VCaP (cell line): ENCODE results near the gene PTX4.
A peak's percentile ranks its signal among the peaks of the same experiment; 100 is the strongest.

Experiments used
- H3K27ac ChIP-seq: fragments of 450-650 bp; 2 replicates; pipeline ENCODE4 v1.5.1; 2017
- TF ChIP-seq, protein P1 (sequence below): fragments of 450-650 bp; conservative IDR thresholded peaks from 2 replicates; pipeline ENCODE4 v1.5.1; 2017; ENCODE audit warnings: mild to moderate bottlenecking, moderate library complexity

Gene PTX4

DNA sequence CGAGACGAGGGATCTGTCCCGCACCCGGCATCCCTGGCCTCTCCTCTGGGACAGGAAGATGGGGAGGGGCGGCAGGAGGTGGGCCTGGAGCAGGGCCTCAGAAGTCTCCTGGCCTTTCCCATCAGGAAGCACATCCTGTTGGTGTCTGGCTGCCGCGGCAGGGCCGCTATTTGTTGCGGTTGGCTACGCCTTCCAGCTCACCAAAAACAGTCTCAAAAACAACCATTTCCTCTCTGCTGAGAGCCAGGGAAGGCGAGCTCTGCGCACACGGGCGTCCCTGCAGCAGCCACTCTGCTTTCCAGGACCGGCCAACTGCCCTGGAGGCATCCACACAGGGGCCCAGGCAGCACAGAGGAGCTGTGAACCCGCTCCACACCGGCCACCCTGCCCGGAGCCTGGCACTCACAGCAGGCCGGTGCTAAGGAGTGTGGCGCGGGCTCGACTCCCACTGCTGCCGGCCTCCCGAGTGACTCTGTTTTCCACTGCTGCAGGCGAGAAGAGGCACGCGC is 44.8 kb upstream of the PTX4 start, which contains the start of gene TMEM204:
Gene TMEM204 (plus strand): TSS at position 224 of the 509 bp plus-strand sequence. CDS start 610 bp downstream, outside the sequence.
- TF ChIP-seq, protein P1, sequence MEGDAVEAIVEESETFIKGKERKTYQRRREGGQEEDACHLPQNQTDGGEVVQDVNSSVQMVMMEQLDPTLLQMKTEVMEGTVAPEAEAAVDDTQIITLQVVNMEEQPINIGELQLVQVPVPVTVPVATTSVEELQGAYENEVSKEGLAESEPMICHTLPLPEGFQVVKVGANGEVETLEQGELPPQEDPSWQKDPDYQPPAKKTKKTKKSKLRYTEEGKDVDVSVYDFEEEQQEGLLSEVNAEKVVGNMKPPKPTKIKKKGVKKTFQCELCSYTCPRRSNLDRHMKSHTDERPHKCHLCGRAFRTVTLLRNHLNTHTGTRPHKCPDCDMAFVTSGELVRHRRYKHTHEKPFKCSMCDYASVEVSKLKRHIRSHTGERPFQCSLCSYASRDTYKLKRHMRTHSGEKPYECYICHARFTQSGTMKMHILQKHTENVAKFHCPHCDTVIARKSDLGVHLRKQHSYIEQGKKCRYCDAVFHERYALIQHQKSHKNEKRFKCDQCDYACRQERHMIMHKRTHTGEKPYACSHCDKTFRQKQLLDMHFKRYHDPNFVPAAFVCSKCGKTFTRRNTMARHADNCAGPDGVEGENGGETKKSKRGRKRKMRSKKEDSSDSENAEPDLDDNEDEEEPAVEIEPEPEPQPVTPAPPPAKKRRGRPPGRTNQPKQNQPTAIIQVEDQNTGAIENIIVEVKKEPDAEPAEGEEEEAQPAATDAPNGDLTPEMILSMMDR, result no peak
- H3K27ac ChIP-seq, result peak within 1 kb of the TSS; percentile 59

DNA sequence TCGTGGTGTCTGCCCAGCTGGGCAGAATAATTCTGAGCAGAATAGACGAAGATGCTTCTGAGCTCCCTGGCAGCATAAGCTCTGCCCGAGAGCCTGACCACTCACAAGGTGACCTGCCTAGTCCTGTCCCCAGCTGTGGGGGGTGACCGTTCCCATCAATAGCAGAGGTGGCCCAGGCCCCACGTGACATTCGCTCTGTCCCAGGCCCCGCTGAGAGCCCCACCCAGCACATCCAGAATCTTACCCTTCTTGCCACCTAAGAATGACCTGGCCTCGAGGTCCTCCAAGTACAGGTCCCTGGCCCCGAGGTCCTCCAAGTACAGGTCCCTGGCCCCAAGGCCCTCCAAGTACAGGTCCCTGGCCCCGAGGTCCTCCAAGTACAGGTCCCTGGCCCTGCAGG is 44.0 kb upstream of the PTX4 start:
- TF ChIP-seq, protein P1, result no peak
- peak overlapping the region; percentile 59 for H3K27ac ChIP-seq

DNA sequence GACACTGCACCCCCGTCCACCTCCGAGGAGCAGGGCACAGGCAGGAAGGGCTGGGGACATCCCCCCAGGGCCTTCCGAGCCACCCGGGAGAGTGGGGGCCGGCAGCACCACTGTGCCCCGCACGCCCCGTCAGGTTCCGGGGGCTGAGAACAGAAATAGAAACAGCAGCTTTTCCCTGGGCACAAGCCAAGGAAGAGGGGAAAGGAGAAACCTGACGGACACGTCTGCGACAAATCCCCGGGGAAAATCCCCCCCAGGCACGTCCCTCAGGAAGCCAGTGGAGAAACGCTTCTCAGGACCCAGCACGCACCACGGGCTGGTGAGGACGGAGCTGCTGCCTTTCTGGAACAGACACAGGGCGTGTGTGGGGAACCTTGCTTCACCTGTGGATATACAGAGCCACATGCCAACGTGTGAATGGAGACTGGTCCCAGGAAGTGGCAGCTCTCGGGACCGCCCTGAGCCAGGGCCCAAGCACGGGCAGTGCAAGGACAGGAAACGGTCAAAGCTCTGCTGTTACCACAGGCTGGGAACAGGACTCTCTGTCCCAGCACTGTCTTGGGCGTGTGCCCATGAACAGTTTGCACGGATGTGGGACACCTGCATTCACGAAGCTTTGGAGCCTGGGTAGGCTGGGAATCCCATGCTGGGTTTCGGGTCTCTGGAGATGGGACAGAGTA is 43.5 kb upstream of the PTX4 start:
- peak overlapping the region; percentile 59 for H3K27ac ChIP-seq
- TF ChIP-seq, protein P1, result no peak

DNA sequence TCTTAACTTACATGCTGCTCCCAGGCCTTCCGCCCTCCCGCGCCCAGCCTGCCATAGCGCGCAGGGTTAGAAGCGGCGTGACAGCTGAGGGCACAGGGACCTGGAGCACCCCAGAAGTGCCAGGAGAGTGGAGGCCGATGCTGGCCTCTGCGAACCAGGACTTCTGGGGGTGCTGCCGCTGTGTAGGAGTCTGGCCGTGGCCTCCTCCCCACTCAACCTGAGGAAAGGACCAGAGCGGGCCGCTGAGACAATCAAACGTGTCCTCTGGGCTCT is 42.8 kb upstream of the PTX4 start:
- peak overlapping the region; percentile 59 for H3K27ac ChIP-seq
- TF ChIP-seq, protein P1, result no peak

DNA sequence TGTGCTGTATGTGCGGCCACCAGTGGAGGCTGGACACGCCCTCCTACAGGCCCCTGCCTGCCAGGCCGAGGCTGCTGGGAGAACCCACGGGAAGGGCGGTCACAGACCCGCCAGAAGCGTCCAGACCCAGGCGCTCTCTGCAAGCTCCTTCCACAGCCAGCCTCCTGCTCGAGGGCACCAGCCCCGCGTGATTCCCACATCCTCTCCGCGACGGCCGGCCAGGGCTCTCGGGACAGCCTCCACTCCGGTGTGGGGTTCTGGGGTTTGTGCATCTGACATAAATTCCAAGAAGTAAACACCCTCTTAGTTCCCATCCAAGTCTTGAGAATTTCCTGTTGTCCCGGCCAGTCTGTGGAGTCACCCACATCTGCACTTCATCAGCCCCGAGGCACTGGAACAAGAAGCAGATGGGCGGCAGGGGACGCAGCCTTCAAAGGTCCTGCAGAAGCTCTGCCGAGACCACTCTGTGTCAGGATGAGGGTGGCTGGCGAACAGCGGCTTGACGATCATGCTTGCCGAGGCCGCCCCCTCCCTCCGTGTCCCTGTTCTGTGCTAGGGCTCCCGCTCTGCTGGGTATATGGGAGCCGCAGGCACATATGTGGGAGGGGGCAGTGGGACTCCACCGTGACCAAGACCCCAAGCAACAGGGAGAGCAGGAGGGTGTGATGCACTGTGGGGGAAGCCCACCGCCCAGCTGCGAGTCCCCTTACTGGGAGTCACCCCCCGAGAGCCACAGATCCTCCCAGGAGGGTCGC is 42.3 kb upstream of the PTX4 start:
- TF ChIP-seq, protein P1, result no peak
- no peak overlapping the region for H3K27ac ChIP-seq

DNA sequence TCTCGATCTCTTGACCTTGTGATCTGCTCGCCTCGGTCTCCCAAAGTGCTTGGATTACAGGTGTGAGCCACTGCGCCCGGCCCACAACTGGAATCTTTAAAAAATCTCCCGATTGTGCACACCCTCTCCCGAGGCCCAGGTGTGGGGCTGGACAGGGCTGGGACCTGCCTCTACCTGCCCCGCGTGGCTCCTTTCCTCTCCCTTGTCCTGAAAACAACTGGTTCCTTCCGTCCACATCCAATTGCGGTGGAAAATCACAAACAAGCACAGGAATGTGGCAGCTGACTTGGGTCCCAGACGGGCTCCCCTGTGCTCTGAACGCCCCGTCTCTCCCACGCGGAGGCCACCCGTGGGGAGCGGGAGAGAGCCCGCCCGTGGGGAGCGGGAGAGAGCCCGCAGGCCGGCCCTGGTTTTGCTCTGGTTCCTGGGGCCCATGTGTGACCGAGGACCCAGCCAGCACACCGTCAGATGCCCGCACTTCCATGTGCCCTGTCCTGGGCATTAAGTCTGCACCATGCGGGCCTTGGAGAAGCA is 41.7 kb upstream of the PTX4 start:
- TF ChIP-seq, protein P1, result no peak
- no peak overlapping the region for H3K27ac ChIP-seq

DNA sequence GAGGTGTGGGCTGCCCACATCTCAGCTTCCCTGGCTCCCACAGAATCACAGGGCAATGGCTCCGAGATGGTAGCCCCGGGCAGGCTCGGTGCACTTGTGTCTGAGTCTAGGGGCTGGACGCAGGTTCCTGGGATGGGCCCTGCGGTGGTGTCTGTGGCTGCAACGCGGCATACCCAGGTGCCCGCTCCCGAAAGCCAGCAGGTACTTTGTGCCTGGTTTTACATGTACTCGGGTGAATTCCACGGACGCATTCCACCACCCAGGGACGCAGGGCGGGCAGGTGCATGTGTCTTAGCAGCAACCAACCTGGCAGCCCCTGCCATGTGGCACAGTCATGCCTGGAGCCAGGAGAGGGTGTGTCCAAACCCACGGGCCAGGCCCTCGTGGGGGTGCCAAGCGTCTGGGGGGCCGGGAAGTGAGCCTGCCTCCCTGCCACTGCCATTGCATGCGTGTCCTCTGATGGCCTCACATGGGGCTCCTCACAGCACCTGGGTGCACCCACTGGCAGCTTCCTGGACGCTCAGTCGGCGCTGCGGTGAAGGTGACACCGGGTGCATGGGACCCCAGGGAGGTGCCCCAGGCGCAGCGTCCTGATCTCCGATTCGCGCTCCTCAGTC is 40.3 kb upstream of the PTX4 start:
- TF ChIP-seq, protein P1, result no peak
- H3K27ac ChIP-seq, result no peak overlapping the region
